GM12878 (cell line): ENCODE measurements around the gene ZNF496. TPM values are rescaled to one million over a fixed set of nuclear protein-coding genes. Genes with fewer than 3 reads are reported as not detected.

Source experiments
- BCL11A ChIP-seq: IDR thresholded peaks from 2 replicates; pipeline ENCODE4 v1.6.1; 2011; ENCODE audit warnings: low read depth, low read length
- BHLHE40 ChIP-seq, 2 experiments: fragments of 450-650 bp in 1 of 2; IDR thresholded peaks; 2 replicates each; pipeline ENCODE4 v1.6.1; 2011 to 2017; ENCODE audit warnings: low read depth in 2 of 2, borderline replicate concordance in 1 of 2, improper control_type of control experiment in 1 of 2, low read length in 1 of 2, mild to moderate bottlenecking in 1 of 2
- IKZF1 ChIP-seq: fragments of 450-650 bp; conservative IDR thresholded peaks from 2 replicates; pipeline ENCODE4 v1.6.1; 2017; ENCODE audit warnings: antibody characterized with exemption, mild to moderate bottlenecking
- KDM1A ChIP-seq: fragments of 200-600 bp; sonication (generic); IDR thresholded peaks from 2 replicates; pipeline ENCODE4 v1.6.1; 2016; ENCODE audit warnings: borderline replicate concordance
- MEF2A ChIP-seq: IDR thresholded peaks from 2 replicates; pipeline ENCODE4 v1.6.1; 2011; ENCODE audit warnings: low read depth, mild to moderate bottlenecking, low read length, moderate library complexity; ENCODE audit not compliant: insufficient read depth
- MEF2B ChIP-seq: fragments of 450-650 bp; IDR thresholded peaks from 2 replicates; pipeline ENCODE4 v1.6.1; 2018; ENCODE audit warnings: mild to moderate bottlenecking, moderate library complexity; ENCODE audit not compliant: partially characterized antibody, poor library complexity, severe bottlenecking
- MTA2 ChIP-seq: fragments of 450-650 bp; IDR thresholded peaks from 2 replicates; pipeline ENCODE4 v1.6.1; 2016; ENCODE audit warnings: low read depth, mild to moderate bottlenecking, moderate library complexity
- NR2C1 ChIP-seq: fragments of 450-650 bp; IDR thresholded peaks from 2 replicates; pipeline ENCODE4 v1.6.1; 2017; ENCODE audit warnings: antibody characterized with exemption, mild to moderate bottlenecking, moderate library complexity
- NR2F1 ChIP-seq: fragments of 450-650 bp; conservative IDR thresholded peaks from 2 replicates; pipeline ENCODE4 v1.6.1; 2017; ENCODE audit warnings: mild to moderate bottlenecking
- PRDM15 ChIP-seq: fragments of 450-650 bp; formaldehyde crosslinking; IDR thresholded peaks from 2 replicates; pipeline ENCODE4 v1.4.0; 2020; ENCODE audit warnings: mild to moderate bottlenecking, moderate library complexity
- RUNX3 ChIP-seq: IDR thresholded peaks from 2 replicates; pipeline ENCODE4 v1.6.1; 2012; ENCODE audit warnings: low read length, inconsistent platforms
- SMARCA5 ChIP-seq: fragments of 450-650 bp; IDR thresholded peaks from 2 replicates; pipeline ENCODE4 v1.6.1; 2017; ENCODE audit warnings: mild to moderate bottlenecking
- SRF ChIP-seq, 2 experiments: IDR thresholded peaks; 2 replicates each; pipeline ENCODE4 v1.6.1; 2011; ENCODE audit warnings: low read depth in 2 of 2, low read length in 2 of 2, mild to moderate bottlenecking in 1 of 2, moderate library complexity in 1 of 2
- TAF1 ChIP-seq: IDR thresholded peaks from 2 replicates; pipeline ENCODE4 v1.6.1; 2011; ENCODE audit warnings: mild to moderate bottlenecking, low read depth, low read length, borderline replicate concordance
- WRNIP1 ChIP-seq: IDR thresholded peaks from 2 replicates; pipeline ENCODE4 v1.6.1; 2011; ENCODE audit warnings: low read depth, low read length, improper control_type of control experiment, borderline replicate concordance
- ZBTB4 ChIP-seq: fragments of 450-650 bp; formaldehyde crosslinking; IDR thresholded peaks from 2 replicates; pipeline ENCODE4 v1.4.0; 2022; ENCODE audit warnings: mild to moderate bottlenecking, moderate library complexity
- ZNF274 ChIP-seq: IDR thresholded peaks from one replicate; pipeline ENCODE4 v1.8.0; 2011; ENCODE audit not compliant: insufficient read length, insufficient read depth
- ZSCAN29 ChIP-seq: fragments of 450-650 bp; IDR thresholded peaks from 2 replicates; pipeline ENCODE4 v1.6.1; 2017; ENCODE audit warnings: mild to moderate bottlenecking, moderate library complexity
- polyA plus RNA-seq, 11 experiments: library from polyadenylated mRNA; depleted of rRNA in 4 of 11; unstranded in 6 of 11; stranded (reverse) in 5 of 11; fragments of >200 nt; fragmentation: Nextera tagmentation in 4 of 11; fragmentation: Illumina TruSeq in 1 of 11; extraction: Ambion mirVana in 4 of 11; extraction: Trizol in 1 of 11; gene quantifications; 1 replicate in 1 of 11; 2 replicates in 10 of 11; pipeline versions ENCODE4 v1.2.1 to v1.2.3, GENCODE V29; 2011 to 2016; ENCODE audit warnings: inconsistent platforms in 2 of 11, missing spikeins in 2 of 11, low read depth in 1 of 11
- total RNA-seq, 4 experiments: library from RNA; depleted of rRNA in 3 of 4; stranded (reverse); fragments of >200 nt in 3 of 4; fragmentation: Illumina TruSeq in 1 of 4; extraction: Trizol in 1 of 4; gene quantifications; 2 replicates each; pipeline versions ENCODE4 v1.2.1 to v1.2.3, GENCODE V29; 2013 to 2021

The ZNF496 gene
- total and polyA plus RNA-seq, 10 of the 15 experiments (the other 5 are each of a cell fraction or from before 2014, with no cell fraction given): 1.6 to 26.4 (median 12.5) TPM

- 0 out of 2 replicates have a peak, but pooled peaks have one; percentile 5 for TF ChIP-seq MEF2A
- peak; percentile 34 for TF ChIP-seq IKZF1
- peak; percentile 58 for TF ChIP-seq MEF2B
- no peak for TF ChIP-seq SMARCA5
- TF ChIP-seq ZNF274: no peak
- TF ChIP-seq WRNIP1: no peak
- TF ChIP-seq ZBTB4 (CRISPR knock-in tag): peak; percentile 97
- TF ChIP-seq RUNX3: peak; percentile 62
- peak; percentile 20; the same call in 1 of the 2 replicates for TF ChIP-seq NR2C1
- peak in 1 of 2 experiments; percentile 35; a peak in 1 of 4 replicates for TF ChIP-seq BHLHE40 (IDR thresholded peaks at IDR 0.05; ENCODE audit: borderline replicate concordance in 1 of 2, low read depth in 2 of 2, low read length in 1 of 2)
- TF ChIP-seq BCL11A: peak; percentile 19; the same call in 1 of the 2 replicates
- peak; percentile 67 for TF ChIP-seq MTA2
- TF ChIP-seq PRDM15 (CRISPR knock-in tag): peak; percentile 95
- peak; percentile 78 for TF ChIP-seq NR2F1
- peak in 1 of 2 experiments; percentile 65; a peak in 1 of 4 replicates for TF ChIP-seq SRF (IDR thresholded peaks at IDR 0.05; ENCODE audit: low read depth in 2 of 2, low read length in 2 of 2)
- TF ChIP-seq TAF1: no peak
- peak; percentile 94 for TF ChIP-seq ZSCAN29
- no peak for TF ChIP-seq KDM1A
These were observed 36.2 kb upstream of the ZNF496 start (continued) for GRCh38 chr1:247367786-247368422.
